Tibial nerve (tissue), 4 donors: ENCODE measurements around the gene DNTTIP2. TPM values are rescaled to one million over a fixed set of nuclear protein-coding genes. Genes with fewer than 3 reads are reported as not detected.
"Not testable (repeated sequence)": the region's sequence is repeated elsewhere in the genome, so short reads cannot be mapped to it uniquely, and the experiment has no call there.

Source experiments
- DNase-seq, 2 donors: peaks; one replicate each; pipeline ENCODE4 v3.0.0-alpha.2; 2019; ENCODE audit warnings: low spot score in 2 of 2
- H3K27ac ChIP-seq, 4 donors: fragments of 200-600 bp; sonication (generic) in 3 of 4; one replicate each; pipeline ENCODE4 v1.5.1; 2017 to 2019; ENCODE audit warnings: mild to moderate bottlenecking in 1 of 4
- H3K27me3 ChIP-seq, 2 donors: fragments of 200-600 bp; sonication (generic) in 1 of 2; one replicate each; pipeline versions ENCODE4 v1.5.1 to v1.6.0; 2017 to 2019
- H3K36me3 ChIP-seq, 3 donors: fragments of 200-600 bp; sonication (generic); one replicate each; pipeline ENCODE4 v1.5.1; 2018 to 2019
- H3K4me1 ChIP-seq, 4 donors: fragments of 200-600 bp; sonication (generic) in 3 of 4; one replicate each; pipeline ENCODE4 v1.5.1; 2017 to 2019
- H3K4me3 ChIP-seq, 4 donors: fragments of 200-600 bp; sonication (generic) in 3 of 4; one replicate each; pipeline ENCODE4 v1.5.1; 2017 to 2019; ENCODE audit warnings: mild to moderate bottlenecking in 1 of 4, moderate library complexity in 1 of 4
- H3K9me3 ChIP-seq, 4 donors: fragments of 200-600 bp; sonication (generic) in 3 of 4; one replicate each; pipeline ENCODE4 v1.5.1; 2017 to 2019
- EP300 ChIP-seq, 2 donors: sonication (generic); formaldehyde crosslinking; IDR thresholded peaks; one replicate each; pipeline ENCODE4 v1.6.1; 2017; ENCODE audit warnings: antibody characterized with exemption in 2 of 2, mild to moderate bottlenecking in 1 of 2
- POLR2A ChIP-seq, 2 donors: fragments of 450-650 bp; IDR thresholded peaks; one replicate each; pipeline ENCODE4 v1.6.1; 2017; ENCODE audit warnings: antibody characterized with exemption in 2 of 2, mild to moderate bottlenecking in 2 of 2, moderate library complexity in 2 of 2
- WGBS, 2 donors: methylation state at CpG; one replicate each; pipeline ENCODE4 v1.1.5; 2018; 5-methylcytosine and 5-hydroxymethylcytosine counted together
- total RNA-seq, 4 donors: library from RNA; depleted of rRNA; stranded (reverse); fragments of >200 nt; gene quantifications; one replicate each; pipeline ENCODE4 v1.1.0, GENCODE V29; 2016
- TF ChIP-seq, protein P1 (sequence below), 5 experiments: fragments of 200-600 bp in 3 of 5; fragments of 450-650 bp in 2 of 5; sonication (generic) in 3 of 5; IDR thresholded peaks; one replicate each; pipeline ENCODE4 v1.5.1; 2016 to 2019; ENCODE audit warnings: antibody characterized with exemption in 5 of 5, mild to moderate bottlenecking in 3 of 5, moderate library complexity in 2 of 5

DNTTIP2 gene
- total RNA-seq, 4 donors from 2014 or later = 11.8 to 36.5 (median 21.3) TPM

DNA sequence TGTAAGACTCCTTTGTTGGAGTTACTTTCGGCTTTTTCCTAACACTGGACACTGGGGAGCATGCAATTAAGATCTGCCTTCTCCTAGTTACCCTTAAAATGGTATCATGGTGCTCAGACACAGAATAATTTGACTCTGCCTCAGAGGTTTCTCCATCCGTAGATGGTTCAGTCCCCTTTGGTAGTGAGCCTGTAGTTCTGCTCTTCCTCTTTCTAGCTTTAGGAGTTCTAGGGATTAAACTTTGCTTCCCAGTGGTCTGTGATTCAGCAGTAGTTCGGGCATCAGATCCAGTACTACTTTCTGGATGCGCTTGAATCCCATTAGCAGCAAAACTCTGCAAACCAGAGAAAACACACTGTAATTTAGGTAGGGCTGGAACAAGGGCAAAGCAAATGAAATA, 1.5 kb downstream of the DNTTIP2 start:
- DNase-seq = no peak
- WGBS, 2 donors = 81 to 82% methylated on average over 4 of the region's 4 CpGs
- Histone ChIP-seq H3K27ac (no peak overlapping the region), H3K36me3 (peaks cover 0 to 51% (median 13%) of the 10 kb centered on the region in 3 donors), H3K4me3 (peak overlapping the region in 1 of 4 donors; percentile 82), H3K9me3 (no peaks in the 10 kb centered on the region), H3K4me1 (peaks cover 0 to 32% (median 13%) of the 10 kb centered on the region in 4 donors), H3K27me3 (no peaks in the 10 kb centered on the region)
- no peak for TF ChIP-seq POLR2A (IDR thresholded peaks at IDR 0.05)
- TF ChIP-seq EP300 (IDR thresholded peaks at IDR 0.05) = no peak
- TF ChIP-seq, protein P1, sequence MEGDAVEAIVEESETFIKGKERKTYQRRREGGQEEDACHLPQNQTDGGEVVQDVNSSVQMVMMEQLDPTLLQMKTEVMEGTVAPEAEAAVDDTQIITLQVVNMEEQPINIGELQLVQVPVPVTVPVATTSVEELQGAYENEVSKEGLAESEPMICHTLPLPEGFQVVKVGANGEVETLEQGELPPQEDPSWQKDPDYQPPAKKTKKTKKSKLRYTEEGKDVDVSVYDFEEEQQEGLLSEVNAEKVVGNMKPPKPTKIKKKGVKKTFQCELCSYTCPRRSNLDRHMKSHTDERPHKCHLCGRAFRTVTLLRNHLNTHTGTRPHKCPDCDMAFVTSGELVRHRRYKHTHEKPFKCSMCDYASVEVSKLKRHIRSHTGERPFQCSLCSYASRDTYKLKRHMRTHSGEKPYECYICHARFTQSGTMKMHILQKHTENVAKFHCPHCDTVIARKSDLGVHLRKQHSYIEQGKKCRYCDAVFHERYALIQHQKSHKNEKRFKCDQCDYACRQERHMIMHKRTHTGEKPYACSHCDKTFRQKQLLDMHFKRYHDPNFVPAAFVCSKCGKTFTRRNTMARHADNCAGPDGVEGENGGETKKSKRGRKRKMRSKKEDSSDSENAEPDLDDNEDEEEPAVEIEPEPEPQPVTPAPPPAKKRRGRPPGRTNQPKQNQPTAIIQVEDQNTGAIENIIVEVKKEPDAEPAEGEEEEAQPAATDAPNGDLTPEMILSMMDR (IDR thresholded peaks at IDR 0.05) = no peak

DNA sequence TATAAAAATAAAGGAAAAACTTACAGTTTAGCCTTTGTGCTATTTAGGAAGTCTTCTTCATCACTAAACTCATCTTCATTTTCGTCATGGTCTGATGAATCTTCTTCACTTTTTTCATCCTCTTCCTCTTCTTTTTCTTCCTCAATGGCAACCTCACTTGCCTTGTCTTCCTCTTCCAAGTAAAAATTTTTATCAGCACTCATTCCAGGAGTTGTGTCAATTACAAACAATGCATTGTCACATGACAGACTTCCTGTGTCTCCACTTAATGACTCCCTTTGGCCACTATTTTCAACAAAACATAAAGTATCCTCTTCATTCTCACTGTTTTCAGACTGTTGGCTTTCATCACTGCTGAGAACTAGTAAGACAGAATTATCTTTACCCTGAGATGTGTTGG, 2.8 kb downstream of the DNTTIP2 start:
- DNase-seq = no peak

DNA sequence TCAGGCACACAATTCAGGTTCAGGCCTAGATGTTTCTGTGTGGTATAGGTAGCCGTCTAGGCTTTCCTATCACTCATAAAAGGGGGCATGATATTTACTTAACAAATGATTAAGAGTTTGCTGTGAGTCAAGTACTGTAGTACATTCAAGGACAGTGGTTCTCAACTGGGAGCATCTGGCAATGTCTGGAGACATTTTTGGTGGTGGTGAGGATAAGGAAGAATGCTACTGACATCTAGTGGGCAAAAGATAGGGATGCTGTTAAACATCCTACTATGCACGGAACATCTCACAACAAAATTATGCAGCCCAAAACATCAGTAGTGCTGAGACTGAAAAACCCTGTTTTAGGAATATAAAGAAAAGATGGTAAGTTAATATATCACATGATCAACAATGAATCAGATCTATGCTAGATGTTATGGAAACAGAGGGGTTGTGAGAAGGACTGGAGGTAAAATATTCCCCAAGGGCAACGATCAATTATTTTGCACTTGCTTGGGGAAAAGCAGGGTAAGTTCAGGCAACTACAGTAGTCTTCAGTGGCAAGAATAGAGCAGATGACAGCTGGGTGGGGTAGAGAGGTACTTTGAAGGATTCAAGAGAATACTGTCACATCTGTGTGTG, 4.9 kb downstream of the DNTTIP2 start:
- WGBS, 2 donors = 60 to 71% methylated on average over 3 of the region's 3 CpGs
- no peak for DNase-seq
- Histone ChIP-seq H3K27me3 (no peaks in the 10 kb centered on the region), H3K4me1 (peaks cover 0 to 26% (median 13%) of the 10 kb centered on the region in 4 donors), H3K36me3 (peaks cover 6 to 84% (median 34%) of the 10 kb centered on the region in 3 donors), H3K27ac (no peak overlapping the region), H3K9me3 (no peaks in the 10 kb centered on the region), H3K4me3 (no peak overlapping the region)
- TF ChIP-seq, protein P1 (IDR thresholded peaks at IDR 0.05) = peak in 4 of 5 experiments; percentile 16 to 40 (median 30)
- no peak for TF ChIP-seq POLR2A (IDR thresholded peaks at IDR 0.05)

More for the DNA sequence above, 2.8 kb downstream of the DNTTIP2 start:
- TF ChIP-seq POLR2A (IDR thresholded peaks at IDR 0.05) = no peak
- TF ChIP-seq EP300 (IDR thresholded peaks at IDR 0.05) = no peak
- 63 to 74% methylated on average over 1 of the region's 1 CpG for WGBS, 2 donors
- Histone ChIP-seq H3K27ac (no peak overlapping the region), H3K9me3 (no peaks in the 10 kb centered on the region), H3K27me3 (no peaks in the 10 kb centered on the region), H3K4me1 (peaks cover 0 to 32% (median 13%) of the 10 kb centered on the region in 4 donors), H3K4me3 (no peak overlapping the region), H3K36me3 (peaks cover 4 to 63% (median 25%) of the 10 kb centered on the region in 3 donors)

DNA sequence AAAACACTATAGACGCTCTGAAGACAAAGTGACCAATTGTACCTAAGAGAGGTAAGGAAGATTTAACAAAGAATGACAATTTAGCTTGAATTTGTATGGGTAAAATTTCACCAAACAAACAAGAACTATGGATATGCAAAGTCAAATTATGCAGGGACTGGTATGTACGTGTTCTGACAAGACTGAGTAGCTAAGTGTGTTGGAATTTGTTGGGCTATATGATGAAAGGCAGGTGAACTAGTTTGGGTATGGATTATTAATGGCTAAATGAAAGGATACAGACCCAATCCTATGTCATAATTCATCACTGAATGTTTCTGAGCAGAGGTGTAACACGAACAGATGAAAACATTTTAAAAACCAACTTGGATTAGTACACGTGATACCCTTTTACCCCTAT, 7.6 kb downstream of the DNTTIP2 start:
- Histone ChIP-seq H3K9me3 (no peaks in the 10 kb centered on the region), H3K36me3 (peaks cover 6 to 93% (median 34%) of the 10 kb centered on the region in 3 donors), H3K4me1 (peaks cover 0 to 4% (median 2%) of the 10 kb centered on the region in 4 donors), H3K27me3 (no peaks in the 10 kb centered on the region), H3K4me3 (no peak overlapping the region), H3K27ac (no peak overlapping the region)
- no peak for DNase-seq
- TF ChIP-seq EP300 (IDR thresholded peaks at IDR 0.05) (no peak), POLR2A (IDR thresholded peaks at IDR 0.05) (no peak)
- TF ChIP-seq, protein P1 (IDR thresholded peaks at IDR 0.05) = no peak
- 68 to 78% methylated on average over 4 of the region's 4 CpGs for WGBS, 2 donors

DNA sequence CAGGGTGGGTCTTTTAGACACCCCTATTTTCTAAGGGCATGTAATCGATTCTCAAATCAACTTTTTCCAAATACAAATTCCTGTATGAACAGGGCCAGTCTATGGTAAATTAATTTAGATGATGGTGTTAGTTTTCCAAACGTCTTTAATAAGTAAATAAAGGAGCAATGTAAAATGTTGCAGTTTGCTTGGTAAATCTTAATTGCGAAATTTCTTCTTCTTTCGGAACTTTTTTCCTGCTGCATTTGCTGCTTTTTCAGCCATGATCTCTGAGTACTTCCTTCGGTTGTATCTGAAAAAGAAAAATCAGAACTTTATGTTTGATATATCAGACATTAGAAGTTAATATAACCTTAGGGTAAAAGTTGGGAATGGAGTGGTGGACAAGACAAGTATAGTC, 9.4 kb downstream of the DNTTIP2 start:
- H3K27ac ChIP-seq = no peak overlapping the region
- no peak overlapping the region for H3K4me3 ChIP-seq
- WGBS, 2 donors = 92 to 94% methylated on average over 5 of the region's 5 CpGs
- H3K9me3 ChIP-seq = no peaks in the 10 kb centered on the region
- no peaks in the 10 kb centered on the region for H3K4me1 ChIP-seq
- DNase-seq = no peak
- peaks cover 6 to 77% (median 28%) of the 10 kb centered on the region in 3 donors for H3K36me3 ChIP-seq
- no peak for TF ChIP-seq POLR2A (IDR thresholded peaks at IDR 0.05)
- TF ChIP-seq, protein P1 (IDR thresholded peaks at IDR 0.05) = no peak
- TF ChIP-seq EP300 (IDR thresholded peaks at IDR 0.05) = no peak
- no peaks in the 10 kb centered on the region for H3K27me3 ChIP-seq

DNA sequence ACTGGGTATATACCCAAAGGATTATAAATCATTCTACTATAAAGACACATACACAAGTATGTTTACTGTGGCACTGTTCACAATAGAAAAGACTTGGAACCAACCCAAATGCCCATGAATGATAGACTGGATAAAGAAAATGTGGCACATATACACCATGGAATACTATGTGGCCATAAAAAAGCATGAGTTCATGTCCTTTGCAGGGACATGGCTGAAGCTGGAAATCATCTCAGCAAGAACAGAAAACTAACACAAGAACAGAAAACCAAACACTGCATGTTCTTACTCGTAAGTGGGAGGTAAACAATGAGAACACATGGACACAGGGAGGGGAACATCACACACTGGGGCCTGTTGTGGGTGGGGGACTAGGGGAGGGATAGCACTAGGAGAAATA, 10.5 kb downstream of the DNTTIP2 start:
- not testable (repeated sequence) for H3K9me3 ChIP-seq, H3K27me3 ChIP-seq, DNase-seq, H3K4me3 ChIP-seq, H3K4me1 ChIP-seq, H3K27ac ChIP-seq
- peaks cover 6 to 66% (median 24%) of the 10 kb centered on the region in 3 donors for H3K36me3 ChIP-seq
- 86 to 95% methylated on average over 1 of the region's 1 CpG for WGBS, 2 donors
